Fibroblast of skin of left biceps (primary cell): ENCODE data around the gene ARHGAP28.
A peak's percentile ranks its signal among the peaks of the same experiment; 100 is the strongest.

ENCODE experiments used
- DNase-seq, 2 experiments: peaks; one replicate each; pipeline ENCODE4 v3.0.0-alpha.2; 2013; ENCODE audit warnings: low read depth in 2 of 2

Gene ARHGAP28

GRCh38 chr18:6959110-6959509, 229.6 kb downstream of the ARHGAP28 start:
- DNase-seq, result no peak

- DNase-seq, result no peak
These were observed 230.6 kb downstream of the ARHGAP28 start for GRCh38 chr18:6960124-6960523.

DNA sequence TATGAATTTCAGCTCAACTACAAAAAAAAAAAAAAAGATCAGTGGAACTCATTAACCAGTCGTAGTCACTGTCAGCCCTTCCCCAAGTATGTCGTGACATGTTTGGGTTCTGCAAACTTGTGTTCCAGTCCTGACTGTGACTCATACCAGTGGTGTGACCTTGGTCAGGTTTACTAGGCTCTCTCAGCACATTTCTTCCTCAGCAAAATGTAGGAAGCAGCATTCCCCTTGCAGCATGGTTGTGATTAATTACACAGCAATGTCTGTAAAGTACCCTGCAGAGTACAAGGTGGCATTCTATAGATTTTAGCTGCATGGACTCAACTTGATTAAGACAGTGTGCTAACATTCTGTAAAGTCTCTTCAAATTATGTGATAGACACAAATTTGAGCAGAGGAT, 231.1 kb downstream of the ARHGAP28 start:
- peak; percentile 5 to 7 for DNase-seq

GRCh38 chr18:6961331-6961730, 231.8 kb downstream of the ARHGAP28 start:
- no peak for DNase-seq

DNA sequence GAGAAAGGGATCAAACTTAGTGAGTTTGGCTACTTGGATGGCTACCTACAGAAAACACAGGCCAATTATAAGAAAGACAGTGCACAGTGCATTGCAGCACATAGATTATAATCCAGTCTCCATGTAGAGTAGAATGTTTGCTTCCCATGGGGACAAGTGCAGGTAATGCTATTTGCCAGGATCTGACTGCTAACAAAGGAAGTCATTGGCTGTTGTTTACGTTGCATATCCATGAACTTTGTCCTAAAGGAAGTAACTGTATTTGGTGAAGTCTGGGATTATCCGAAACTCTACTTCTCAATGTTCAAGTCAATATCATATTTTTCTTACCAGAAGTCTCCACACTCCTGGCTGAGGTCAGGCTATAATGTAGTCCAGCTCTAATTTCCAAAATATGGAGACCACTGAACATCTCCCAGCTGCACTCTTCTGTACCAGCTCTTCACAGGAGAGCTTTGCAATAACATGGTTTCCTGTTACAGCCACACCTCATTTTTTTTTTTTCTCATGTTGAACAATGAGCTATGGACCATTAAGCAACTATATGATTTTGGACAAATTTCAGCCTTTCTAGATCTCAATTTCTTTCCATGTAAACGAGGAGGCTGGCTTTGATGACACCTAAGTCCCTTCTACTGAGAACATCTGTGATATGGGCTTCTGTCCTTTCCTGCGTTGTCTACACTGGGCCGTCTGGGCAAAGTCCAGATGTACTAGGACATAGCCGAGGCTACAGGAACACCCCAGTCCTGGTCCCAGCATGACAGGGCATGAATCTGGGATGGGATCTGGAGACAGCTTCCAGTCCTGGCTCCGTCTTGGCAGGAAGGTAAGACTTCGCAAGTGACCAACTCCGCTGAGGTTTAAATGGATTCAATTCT, 233.3 kb downstream of the ARHGAP28 start:
- DNase-seq, result no peak

- DNase-seq, result no peak
These were observed 234.1 kb downstream of the ARHGAP28 start for GRCh38 chr18:6963452-6964097.
